Measurements from ENCODE around the gene PLA2G4D. TPM values are rescaled to one million over a fixed set of nuclear protein-coding genes. Genes with fewer than 3 reads are reported as not detected.

The PLA2G4D gene
- total RNA-seq, 1 experiment from 2014 or later: 0.24 TPM

DNA sequence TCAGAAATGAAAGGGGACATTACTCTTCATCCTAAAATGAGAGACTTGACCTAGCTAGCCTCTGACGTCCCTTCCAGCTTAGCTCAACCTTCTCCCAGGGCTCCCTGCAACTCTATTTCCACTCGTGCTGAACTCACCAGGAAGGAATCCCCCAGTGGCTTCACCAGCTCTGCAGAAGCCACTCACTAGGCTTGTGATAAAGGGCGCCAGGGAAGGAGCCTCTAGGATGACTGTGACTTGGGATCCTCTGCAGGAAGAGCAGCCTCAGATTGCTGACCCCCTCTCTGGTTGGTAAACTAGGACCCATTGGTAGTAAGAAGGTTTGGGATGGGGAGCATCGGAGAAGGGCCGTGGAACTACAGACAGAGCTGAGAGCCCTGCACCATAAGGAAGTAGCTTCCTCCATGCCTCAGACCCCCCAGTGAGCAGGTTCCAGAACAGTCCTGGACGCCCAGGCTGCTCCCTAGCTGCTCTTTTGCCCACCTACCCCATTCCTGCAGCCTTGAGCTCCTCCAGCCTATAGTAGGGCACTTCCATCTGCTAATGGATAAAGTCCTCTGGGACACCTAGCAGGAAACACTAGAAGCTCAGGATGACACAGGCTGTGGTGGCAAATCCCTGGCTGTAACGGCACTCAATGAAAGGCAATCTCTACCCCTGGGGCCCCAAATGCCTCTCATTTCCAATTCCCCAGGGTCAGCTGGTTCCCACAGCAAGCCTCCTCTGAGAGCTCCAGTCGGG lies 36.1 kb upstream of the PLA2G4D start:
- CTCF ChIA-PET: interaction anchor here (0.8 to 7.3 kb wide), 5 partner anchors 12 to 255 kb away, joined by 3 to 106 read pairs (median 4); no protein-coding TSS in a partner anchor
- Mint-ChIP-seq H3K4me3 (no peak overlapping the region), H3K4me1 (peaks cover 3% of the 10 kb centered on the region), H3K27me3 (ENCODE audit: low read depth) (no peaks in the 10 kb centered on the region; the same call in 1 of the 2 replicates), H3K36me3 (no peaks in the 10 kb centered on the region), H3K9me3 (peaks cover 4% of the 10 kb centered on the region), H3K27ac (no peak overlapping the region)
- TF ChIP-seq, protein P1, sequence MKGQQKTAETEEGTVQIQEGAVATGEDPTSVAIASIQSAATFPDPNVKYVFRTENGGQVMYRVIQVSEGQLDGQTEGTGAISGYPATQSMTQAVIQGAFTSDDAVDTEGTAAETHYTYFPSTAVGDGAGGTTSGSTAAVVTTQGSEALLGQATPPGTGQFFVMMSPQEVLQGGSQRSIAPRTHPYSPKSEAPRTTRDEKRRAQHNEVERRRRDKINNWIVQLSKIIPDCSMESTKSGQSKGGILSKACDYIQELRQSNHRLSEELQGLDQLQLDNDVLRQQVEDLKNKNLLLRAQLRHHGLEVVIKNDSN (CRISPR knock-in tag; IDR thresholded peaks at IDR 0.05): no peak
- TF ChIP-seq ELF4 (CRISPR knock-in tag; IDR thresholded peaks at IDR 0.05; ENCODE audit: low read depth): no peak
- no peak for TF ChIP-seq MYBL2 (CRISPR knock-in tag; IDR thresholded peaks at IDR 0.05)
- no peak for TF ChIP-seq CBFB (CRISPR knock-in tag; IDR thresholded peaks at IDR 0.05; ENCODE audit: low read depth)
- TF ChIP-seq ETV6 (CRISPR knock-in tag; IDR thresholded peaks at IDR 0.05): no peak
- TF ChIP-seq STAT6 (CRISPR knock-in tag; conservative IDR thresholded peaks at IDR 0.05; ENCODE audit: low read depth): no peak
- TF ChIP-seq PREB (CRISPR knock-in tag; IDR thresholded peaks at IDR 0.05; ENCODE audit: borderline replicate concordance): no peak
- no peak for TF ChIP-seq PRDM15 (CRISPR knock-in tag; IDR thresholded peaks at IDR 0.05)
- no peak for TF ChIP-seq TEAD4 (CRISPR knock-in tag; IDR thresholded peaks at IDR 0.05)
- TF ChIP-seq ATF3 (CRISPR knock-in tag; conservative IDR thresholded peaks at IDR 0.05): no peak
- no peak for TF ChIP-seq ARID4B (CRISPR knock-in tag; IDR thresholded peaks at IDR 0.05; ENCODE audit: borderline replicate concordance)
- no peak for TF ChIP-seq NFATC4 (CRISPR knock-in tag; IDR thresholded peaks at IDR 0.05)
- TF ChIP-seq OVOL2 (CRISPR knock-in tag; IDR thresholded peaks at IDR 0.05; ENCODE audit: borderline replicate concordance): no peak
- TF ChIP-seq, protein P2, sequence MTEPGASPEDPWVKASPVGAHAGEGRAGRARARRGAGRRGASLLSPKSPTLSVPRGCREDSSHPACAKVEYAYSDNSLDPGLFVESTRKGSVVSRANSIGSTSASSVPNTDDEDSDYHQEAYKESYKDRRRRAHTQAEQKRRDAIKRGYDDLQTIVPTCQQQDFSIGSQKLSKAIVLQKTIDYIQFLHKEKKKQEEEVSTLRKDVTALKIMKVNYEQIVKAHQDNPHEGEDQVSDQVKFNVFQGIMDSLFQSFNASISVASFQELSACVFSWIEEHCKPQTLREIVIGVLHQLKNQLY (CRISPR knock-in tag; IDR thresholded peaks at IDR 0.05): no peak
- TF ChIP-seq, protein P3, sequence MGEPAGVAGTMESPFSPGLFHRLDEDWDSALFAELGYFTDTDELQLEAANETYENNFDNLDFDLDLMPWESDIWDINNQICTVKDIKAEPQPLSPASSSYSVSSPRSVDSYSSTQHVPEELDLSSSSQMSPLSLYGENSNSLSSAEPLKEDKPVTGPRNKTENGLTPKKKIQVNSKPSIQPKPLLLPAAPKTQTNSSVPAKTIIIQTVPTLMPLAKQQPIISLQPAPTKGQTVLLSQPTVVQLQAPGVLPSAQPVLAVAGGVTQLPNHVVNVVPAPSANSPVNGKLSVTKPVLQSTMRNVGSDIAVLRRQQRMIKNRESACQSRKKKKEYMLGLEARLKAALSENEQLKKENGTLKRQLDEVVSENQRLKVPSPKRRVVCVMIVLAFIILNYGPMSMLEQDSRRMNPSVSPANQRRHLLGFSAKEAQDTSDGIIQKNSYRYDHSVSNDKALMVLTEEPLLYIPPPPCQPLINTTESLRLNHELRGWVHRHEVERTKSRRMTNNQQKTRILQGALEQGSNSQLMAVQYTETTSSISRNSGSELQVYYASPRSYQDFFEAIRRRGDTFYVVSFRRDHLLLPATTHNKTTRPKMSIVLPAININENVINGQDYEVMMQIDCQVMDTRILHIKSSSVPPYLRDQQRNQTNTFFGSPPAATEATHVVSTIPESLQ (CRISPR knock-in tag; IDR thresholded peaks at IDR 0.05): no peak
- TF ChIP-seq, protein P4, sequence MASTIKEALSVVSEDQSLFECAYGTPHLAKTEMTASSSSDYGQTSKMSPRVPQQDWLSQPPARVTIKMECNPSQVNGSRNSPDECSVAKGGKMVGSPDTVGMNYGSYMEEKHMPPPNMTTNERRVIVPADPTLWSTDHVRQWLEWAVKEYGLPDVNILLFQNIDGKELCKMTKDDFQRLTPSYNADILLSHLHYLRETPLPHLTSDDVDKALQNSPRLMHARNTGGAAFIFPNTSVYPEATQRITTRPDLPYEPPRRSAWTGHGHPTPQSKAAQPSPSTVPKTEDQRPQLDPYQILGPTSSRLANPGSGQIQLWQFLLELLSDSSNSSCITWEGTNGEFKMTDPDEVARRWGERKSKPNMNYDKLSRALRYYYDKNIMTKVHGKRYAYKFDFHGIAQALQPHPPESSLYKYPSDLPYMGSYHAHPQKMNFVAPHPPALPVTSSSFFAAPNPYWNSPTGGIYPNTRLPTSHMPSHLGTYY (CRISPR knock-in tag; IDR thresholded peaks at IDR 0.05): no peak
- ATAC-seq: no peak
- POLR2A ChIA-PET: no interaction called here
- DNase-seq (ENCODE audit: low spot score): no peak
